ENCODE data around the gene LRP8. TPM values are rescaled to one million over a fixed set of nuclear protein-coding genes. Genes with fewer than 3 reads are reported as not detected.
A peak's percentile ranks its signal among the peaks of the same experiment; 100 is the strongest.

The LRP8 gene
- total and polyA plus RNA-seq, 2 of the 13 experiments (the other 11 are each of a cell fraction or from before 2014, with no cell fraction given): 17.3 to 17.4 TPM

- FAIRE-seq (no peak), DNase-seq (ENCODE audit: low spot score) (no peak), ATAC-seq (no peak)
- Histone ChIP-seq H3K4me1 (ENCODE audit: insufficient read depth, low read length) (peaks cover 48% of the 10 kb centered on the region), H2AFZ (ENCODE audit: low read length) (no peak overlapping the region), H3K27ac (ENCODE audit: extremely low read length, insufficient read depth, low read length) (peak overlapping the region; percentile 26), H3K9me3 (ENCODE audit: low read length) (no peaks in the 10 kb centered on the region), H3K27me3 (ENCODE audit: control insufficient read depth in 1 of 2, insufficient read depth in 2 of 2, low read length in 2 of 2) (no peaks in the 10 kb centered on the region; a peak in 1 of 5 replicates), H3K9ac (ENCODE audit: insufficient read depth, low read depth, low read length) (peak overlapping the region; percentile 95), H3K4me3 (replicated peaks in 1 of 3; ENCODE audit: insufficient read depth in 1 of 3, low read depth in 2 of 3, low read length in 3 of 3) (peak overlapping the region; percentile 3 to 91 (median 84); a peak in 4 of 6 replicates), H4K20me1 (ENCODE audit: insufficient read depth, low read length) (no peaks in the 10 kb centered on the region), H3K79me2 (ENCODE audit: insufficient read depth, low read length) (peaks cover 17% of the 10 kb centered on the region), H3K4me2 (ENCODE audit: low read depth, low read length) (peak overlapping the region; percentile 74), H3K36me3 (replicated peaks in 1 of 2; ENCODE audit: control insufficient read depth in 1 of 2, insufficient read depth in 2 of 2, low read length in 2 of 2) (peaks cover 4 to 13% of the 10 kb centered on the region in 2 experiments)
- TF ChIP-seq ZNF326 (CRISPR knock-in tag; IDR thresholded peaks at IDR 0.05; ENCODE audit: borderline replicate concordance) (no peak), BRD4 (CRISPR knock-in tag; IDR thresholded peaks at IDR 0.05) (0 out of 2 replicates have a peak, but pooled peaks have one; percentile 22), RXRB (CRISPR knock-in tag; IDR thresholded peaks at IDR 0.05; ENCODE audit: borderline replicate concordance) (peak; percentile 69), ZNF260 (CRISPR knock-in tag; IDR thresholded peaks at IDR 0.05; ENCODE audit: borderline replicate concordance, low read depth) (no peak), ZNF557 (CRISPR knock-in tag; IDR thresholded peaks at IDR 0.05) (no peak), PPARG (CRISPR knock-in tag; conservative IDR thresholded peaks at IDR 0.05) (peak; percentile 77)
- 61% methylated on average over 4 of the region's 4 CpGs for WGBS (ENCODE audit: low lambda C conversion rate)
- BruUV-seq (replicated peaks): no TSS peak
- in situ Hi-C loops (cut with HindIII; ENCODE audit: extremely low pct_ligation_motif_present, low pct_unique_long_range_greater_than_20kb) (no loop called here), intact Hi-C loops (cut with micrococcal nuclease; ENCODE audit: unreplicated experiment) (no loop called here)
- ChIA-PET POLR2A (interaction anchor here (1.2 to 2.3 kb wide), 2 partner anchors 16 to 23 kb away, joined by 3 to 6 read pairs; no protein-coding TSS in a partner anchor), CTCF (ENCODE audit: low intra/inter-chr PET ratio, low total read pairs) (no interaction called here)
Measured at GRCh38 chr1:53198241-53198651, 129.6 kb downstream of the LRP8 start.

DNA sequence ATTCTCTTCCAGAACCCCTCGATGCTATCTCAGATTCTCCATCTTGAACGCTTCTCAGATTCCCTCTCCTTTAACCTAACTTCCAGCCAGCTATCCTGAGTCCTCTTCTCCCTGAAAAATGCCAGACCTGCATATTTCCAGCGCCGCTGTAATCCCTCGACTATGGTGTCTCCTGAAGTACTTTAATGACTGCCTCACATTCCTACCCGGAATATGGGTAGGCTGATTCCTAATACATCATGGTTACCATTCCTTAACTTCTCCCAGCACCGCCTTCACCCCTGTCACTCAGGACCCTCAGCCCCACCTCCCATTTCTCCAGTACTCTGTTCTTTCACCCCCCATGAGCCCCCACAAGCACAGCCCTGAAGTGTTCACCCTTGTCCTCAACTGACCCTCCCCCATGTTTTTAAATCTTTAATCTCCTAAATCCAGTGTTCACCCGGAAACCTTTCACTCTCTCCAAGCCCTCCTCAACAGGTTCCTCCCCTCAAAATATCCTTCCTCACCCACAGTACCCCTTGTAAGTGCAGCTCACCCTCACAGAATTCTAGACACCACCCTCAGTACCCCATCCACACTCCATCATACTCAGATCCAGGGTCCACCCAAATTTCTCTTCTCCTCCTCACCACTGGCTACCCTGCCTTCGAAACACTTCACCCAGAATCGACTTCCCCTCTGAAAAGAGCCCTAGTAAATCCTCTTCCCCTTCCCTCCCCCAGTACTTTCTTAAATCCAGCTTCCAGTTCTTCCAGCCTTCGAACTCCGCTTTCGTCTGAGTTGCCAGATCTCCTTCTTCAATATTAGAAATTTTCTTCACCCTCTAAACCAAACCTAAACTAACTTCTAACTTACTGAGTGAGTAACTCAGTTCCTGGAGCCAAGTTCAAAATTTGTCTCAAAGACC lies 130.3 kb downstream of the LRP8 start:
- 0 out of 3 replicates have a peak, but pooled peaks have one; percentile 3 for ATAC-seq
- 34% methylated on average over 13 of the region's 13 CpGs for WGBS (ENCODE audit: low lambda C conversion rate)
- peaks cover 53% of the 10 kb centered on the region for H3K4me1 ChIP-seq (ENCODE audit: insufficient read depth, low read length)
- no peak for FAIRE-seq
- BruUV-seq (replicated peaks): TSS peak; percentile 61
- TF ChIP-seq TBX2 (CRISPR knock-in tag; IDR thresholded peaks at IDR 0.05; ENCODE audit: borderline replicate concordance): no peak
- TF ChIP-seq TMF1 (CRISPR knock-in tag; IDR thresholded peaks at IDR 0.05; ENCODE audit: low read depth): peak; percentile 5; the same call in 1 of the 2 replicates
- peak; percentile 17 to 56; a peak in 2 of 4 replicates for TF ChIP-seq MAFK (conservative IDR thresholded peaks at IDR 0.05 in 1 of 2, IDR thresholded peaks at IDR 0.05 in 1 of 2; ENCODE audit: low read length in 2 of 2)
- H3K9me3 ChIP-seq (ENCODE audit: low read length): no peaks in the 10 kb centered on the region
- peak overlapping the region; percentile 74 for H3K4me2 ChIP-seq (ENCODE audit: low read depth, low read length)
- in situ Hi-C loops (cut with HindIII; ENCODE audit: extremely low pct_ligation_motif_present, low pct_unique_long_range_greater_than_20kb): no loop called here
- H3K4me3 ChIP-seq (replicated peaks in 1 of 3; ENCODE audit: insufficient read depth in 1 of 3, low read depth in 2 of 3, low read length in 3 of 3): peak overlapping the region; percentile 84 to 91 (median 91)
- CTCF ChIA-PET (ENCODE audit: low intra/inter-chr PET ratio, low total read pairs): no interaction called here
- intact Hi-C loops (cut with micrococcal nuclease; ENCODE audit: unreplicated experiment): loop anchor here (2.0 kb wide), 1 partner anchor 23 kb away; the partner anchor contains the start of gene CZIB
- DNase-seq (ENCODE audit: low spot score): no peak
- no peaks in the 10 kb centered on the region for H4K20me1 ChIP-seq (ENCODE audit: insufficient read depth, low read length)
- POLR2A ChIA-PET: interaction anchor here (2.3 kb wide), 1 partner anchor 15 kb away, joined by 6 read pairs; no protein-coding TSS in a partner anchor
- H3K27ac ChIP-seq (ENCODE audit: extremely low read length, insufficient read depth, low read length): peak overlapping the region; percentile 87
- H3K9ac ChIP-seq (ENCODE audit: insufficient read depth, low read depth, low read length): peak overlapping the region; percentile 95
- no peak overlapping the region for H2AFZ ChIP-seq (ENCODE audit: low read length)
- H3K27me3 ChIP-seq (ENCODE audit: control insufficient read depth in 1 of 2, insufficient read depth in 2 of 2, low read length in 2 of 2): no peaks in the 10 kb centered on the region; a peak in 1 of 5 replicates
- peaks cover 17% of the 10 kb centered on the region for H3K79me2 ChIP-seq (ENCODE audit: insufficient read depth, low read length)
- peaks cover 4 to 6% of the 10 kb centered on the region in 2 experiments for H3K36me3 ChIP-seq (replicated peaks in 1 of 2; ENCODE audit: control insufficient read depth in 1 of 2, insufficient read depth in 2 of 2, low read length in 2 of 2)
